ENCODE data around the gene ACOT8. TPM values are rescaled to one million over a fixed set of nuclear protein-coding genes. Genes with fewer than 3 reads are reported as not detected.

Gene ACOT8
- total RNA-seq, 4 donors from 2014 or later, result 57.6 to 84.9 (median 61.4) TPM

- 87 to 95% methylated on average over 3 of the region's 3 CpGs for WGBS, 2 donors
- intact Hi-C loops (cut with DNase I; ENCODE audit: low total_unique reads), result no loop called here
- H3K4me3 ChIP-seq (ENCODE audit: low read depth, poor library complexity, severe bottlenecking), result no peak overlapping the region
- TF ChIP-seq POLR2A (IDR thresholded peaks at IDR 0.05), result no peak
- TF ChIP-seq CTCF (IDR thresholded peaks at IDR 0.05), result no peak
- DNase-seq (ENCODE audit: low spot score in 2 of 2), result no peak
These were observed 39.0 kb downstream of the ACOT8 start for GRCh38 chr20:45818239-45818638.

- intact Hi-C loops (cut with DNase I; ENCODE audit: low total_unique reads), result no loop called here
- no peak for DNase-seq (ENCODE audit: low spot score in 2 of 2)
- TF ChIP-seq CTCF (IDR thresholded peaks at IDR 0.05) (no peak), POLR2A (IDR thresholded peaks at IDR 0.05) (no peak)
- 60 to 61% methylated on average over 9 of the region's 9 CpGs for WGBS, 2 donors
- H3K4me3 ChIP-seq (ENCODE audit: low read depth, poor library complexity, severe bottlenecking), result no peak overlapping the region
These were observed 39.6 kb downstream of the ACOT8 start for GRCh38 chr20:45817376-45818194.

- H3K4me3 ChIP-seq (ENCODE audit: low read depth, poor library complexity, severe bottlenecking), result no peak overlapping the region
- intact Hi-C loops (cut with DNase I; ENCODE audit: low total_unique reads), result no loop called here
- DNase-seq (ENCODE audit: low spot score in 2 of 2), result no peak
- no peak for TF ChIP-seq POLR2A (IDR thresholded peaks at IDR 0.05)
- no peak for TF ChIP-seq CTCF (IDR thresholded peaks at IDR 0.05)
- WGBS, 2 donors, result 88 to 89% methylated on average over 3 of the region's 3 CpGs
These were observed 40.2 kb downstream of the ACOT8 start for GRCh38 chr20:45816951-45817350.

- intact Hi-C loops (cut with DNase I; ENCODE audit: low total_unique reads), result no loop called here
These were observed 42.9 kb downstream of the ACOT8 start for GRCh38 chr20:45814314-45814713.

GRCh38 chr20:45813489-45813888, 43.7 kb downstream of the ACOT8 start:
- TF ChIP-seq CTCF (IDR thresholded peaks at IDR 0.05) (no peak), POLR2A (IDR thresholded peaks at IDR 0.05) (no peak)

More at GRCh38 chr20:45814314-45814713, 42.9 kb downstream of the ACOT8 start:
- no peak overlapping the region for H3K4me3 ChIP-seq (ENCODE audit: low read depth, poor library complexity, severe bottlenecking)
- no peak for DNase-seq (ENCODE audit: low spot score in 2 of 2)
- WGBS, 2 donors, result 82 to 92% methylated on average over 3 of the region's 3 CpGs
- TF ChIP-seq CTCF (IDR thresholded peaks at IDR 0.05), result no peak
- no peak for TF ChIP-seq POLR2A (IDR thresholded peaks at IDR 0.05)

GRCh38 chr20:45813006-45813340, 44.2 kb downstream of the ACOT8 start:
- 7 to 14% methylated on average over 11 of the region's 11 CpGs for WGBS, 2 donors
- intact Hi-C loops (cut with DNase I; ENCODE audit: low total_unique reads), result no loop called here
- TF ChIP-seq CTCF (IDR thresholded peaks at IDR 0.05) (no peak), POLR2A (IDR thresholded peaks at IDR 0.05) (no peak)
- no peak for DNase-seq (ENCODE audit: low spot score in 2 of 2)
- no peak overlapping the region for H3K4me3 ChIP-seq (ENCODE audit: low read depth, poor library complexity, severe bottlenecking)

More at GRCh38 chr20:45813489-45813888, 43.7 kb downstream of the ACOT8 start:
- no peak overlapping the region for H3K4me3 ChIP-seq (ENCODE audit: low read depth, poor library complexity, severe bottlenecking)
- WGBS, 2 donors, result 68 to 70% methylated on average over 7 of the region's 7 CpGs
- DNase-seq (ENCODE audit: low spot score in 2 of 2), result no peak
- intact Hi-C loops (cut with DNase I; ENCODE audit: low total_unique reads), result no loop called here

Data from lower leg skin (tissue), 4 donors.